AML-193 (cell line): Measurements from ENCODE around the gene PROB1.
"Not testable (repeated sequence)": the region's sequence is repeated elsewhere in the genome, so short reads cannot be mapped to it uniquely, and the experiment has no call there.

Experiments used
- DNase-seq, 2 experiments: peaks; one replicate each; lab custom pipeline; 2025; lab: John Stamatoyannopoulos, UW

PROB1 gene

DNA sequence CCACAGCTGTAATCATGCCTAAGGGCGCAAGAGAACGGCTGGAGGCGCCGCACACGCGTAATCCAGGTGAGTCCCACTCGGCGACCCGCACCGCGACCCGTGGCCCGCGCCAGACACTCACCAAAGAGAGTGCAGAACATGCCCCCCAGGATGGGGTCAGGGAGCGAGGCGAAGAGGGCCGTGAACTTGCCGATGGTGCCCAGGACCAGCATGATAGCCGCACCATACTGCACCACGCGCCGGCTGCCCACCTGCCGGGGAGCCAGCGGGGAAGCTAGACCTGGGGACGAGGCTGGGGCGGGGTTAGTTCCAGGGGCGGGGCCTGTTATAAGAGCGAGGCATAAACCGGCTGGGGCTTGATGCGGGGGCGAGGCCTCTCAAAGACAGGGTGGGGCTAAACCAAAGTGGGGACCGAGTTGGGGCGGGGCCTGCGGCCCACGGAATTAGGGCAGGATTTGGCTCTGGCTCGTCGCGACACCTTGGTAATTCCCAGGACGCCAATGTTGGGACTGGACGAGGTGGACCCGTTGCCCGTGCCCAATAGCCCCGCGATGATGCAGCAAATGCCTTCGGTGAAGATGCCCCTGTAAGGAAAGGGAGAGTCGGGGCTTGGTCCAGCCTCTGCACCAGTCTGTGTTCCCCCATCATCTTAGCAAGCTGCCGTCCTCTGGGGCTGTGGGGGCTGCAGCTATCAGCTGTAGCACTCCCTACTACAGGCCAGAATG is 16.6 kb downstream of the PROB1 start:
- DNase-seq, result no peak

DNA sequence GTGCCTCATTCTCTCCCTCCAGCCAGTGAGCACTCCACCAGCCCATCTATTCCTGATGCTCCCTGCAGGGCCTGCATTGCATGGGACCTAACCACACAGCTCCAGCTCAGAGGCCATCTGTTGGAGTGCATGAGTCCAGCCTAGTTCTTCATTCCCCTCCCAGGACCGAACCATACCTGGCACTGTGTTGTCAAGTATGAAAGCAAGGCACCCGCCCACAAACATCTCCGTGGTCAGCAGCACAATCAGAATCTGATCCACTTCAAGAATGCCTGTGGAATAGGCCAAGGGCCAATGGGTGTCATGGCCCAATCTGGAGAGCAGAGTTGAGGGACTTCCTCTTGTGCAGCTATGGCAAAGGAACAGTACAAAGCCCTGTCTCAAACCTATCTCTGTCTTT is 17.7 kb downstream of the PROB1 start:
- DNase-seq, result no peak

DNA sequence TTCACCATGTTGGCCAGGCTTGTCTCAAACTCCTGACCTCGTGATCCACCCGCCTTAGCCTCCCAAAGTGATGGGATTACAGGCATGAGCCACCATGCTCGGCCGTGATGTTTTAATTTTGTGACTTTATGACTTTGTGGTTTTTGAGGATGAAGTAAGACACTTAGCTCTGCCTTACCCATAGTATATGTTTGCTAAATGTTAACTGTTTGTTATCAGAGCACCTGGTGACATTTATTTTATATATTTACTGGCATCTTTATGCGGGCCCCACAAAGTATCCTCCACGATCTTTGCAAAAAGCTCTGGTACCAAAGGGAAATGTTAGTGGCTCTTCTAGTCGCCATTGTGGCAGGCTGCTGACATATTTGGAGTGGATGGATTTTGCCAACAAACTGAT is 18.5 kb downstream of the PROB1 start:
- DNase-seq, result no peak

DNA sequence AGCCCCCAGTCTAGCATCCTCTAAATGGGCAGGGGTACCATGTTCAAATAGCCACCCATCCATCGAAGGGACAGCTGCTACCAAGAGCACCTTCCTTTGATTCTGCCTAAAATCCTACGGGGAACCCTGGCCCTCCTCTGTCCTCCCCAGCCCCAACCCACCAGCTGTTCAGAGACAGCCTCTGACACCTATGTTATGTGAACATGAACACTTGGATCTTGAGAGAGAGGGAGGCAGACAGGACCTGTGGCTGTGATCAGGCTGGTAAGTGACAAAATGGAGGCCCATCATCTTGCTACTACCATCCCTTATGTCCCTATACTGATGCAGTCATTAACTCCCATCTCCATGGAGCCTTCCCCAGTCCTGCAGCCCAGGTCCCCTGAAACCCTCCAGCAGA is 20.0 kb downstream of the PROB1 start:
- no peak for DNase-seq

DNA sequence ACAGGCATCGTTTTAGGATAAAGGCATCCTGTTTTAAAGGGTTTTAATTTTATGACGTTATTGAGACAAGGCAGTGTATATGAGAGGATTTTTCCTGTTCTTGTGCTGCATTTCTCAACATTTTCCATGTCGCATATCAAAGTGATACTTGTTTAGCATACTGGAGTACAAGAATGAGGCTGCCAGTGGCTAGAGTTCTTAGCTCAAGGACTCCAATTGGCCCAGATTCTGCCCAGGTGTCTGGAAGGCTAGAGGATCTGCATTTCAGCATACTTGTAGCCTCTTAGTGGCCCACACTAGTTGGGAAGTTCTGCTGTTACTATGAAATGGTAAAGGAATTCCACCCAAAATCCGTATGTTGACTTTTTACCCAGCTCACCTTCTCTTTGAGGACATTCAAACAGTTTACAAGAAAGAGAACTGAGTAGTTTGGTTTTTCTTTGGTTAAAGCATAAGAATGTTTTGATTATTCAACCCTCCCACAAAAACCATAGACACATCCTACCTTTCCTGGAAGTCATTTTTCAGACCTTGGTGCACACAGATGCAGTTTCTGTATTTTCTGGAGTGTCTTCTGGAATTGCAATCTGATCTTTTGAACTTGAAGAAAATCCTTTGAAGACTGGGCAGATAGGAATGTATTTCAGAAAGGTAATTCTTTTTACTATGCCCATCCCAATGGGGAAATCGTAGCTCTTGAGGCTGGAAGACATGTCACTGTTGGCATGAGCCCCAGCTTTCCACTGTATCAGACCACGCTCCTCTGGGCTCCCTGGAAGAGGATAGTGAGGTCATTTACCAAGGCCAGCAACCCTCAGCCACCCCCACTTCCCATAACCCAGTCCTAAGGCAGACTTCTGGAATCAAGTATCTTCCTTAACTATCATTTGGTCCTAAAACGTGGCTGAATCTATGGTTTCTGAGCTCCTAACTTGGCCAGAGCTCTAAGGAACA is 23.1 kb downstream of the PROB1 start:
- no peak for DNase-seq

DNA sequence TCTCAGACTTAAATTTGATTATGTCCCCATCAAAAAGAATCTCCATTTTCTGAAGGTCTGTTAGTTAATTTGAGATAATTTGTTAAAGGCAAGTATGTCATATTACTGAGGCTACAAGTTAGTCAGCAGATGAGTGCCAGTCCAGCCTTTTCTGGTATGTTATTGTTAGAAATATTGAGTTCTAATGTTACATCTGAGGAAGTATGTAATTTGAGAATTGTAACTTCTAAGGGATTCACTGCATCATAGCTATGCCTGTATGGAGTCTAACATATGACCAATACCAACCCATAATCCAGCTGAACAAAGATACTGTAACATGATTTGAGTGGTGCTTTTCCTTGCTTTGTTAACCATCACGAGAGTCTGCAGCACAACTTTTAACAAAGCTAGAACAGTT is 25.7 kb downstream of the PROB1 start:
- DNase-seq, result no peak

DNA sequence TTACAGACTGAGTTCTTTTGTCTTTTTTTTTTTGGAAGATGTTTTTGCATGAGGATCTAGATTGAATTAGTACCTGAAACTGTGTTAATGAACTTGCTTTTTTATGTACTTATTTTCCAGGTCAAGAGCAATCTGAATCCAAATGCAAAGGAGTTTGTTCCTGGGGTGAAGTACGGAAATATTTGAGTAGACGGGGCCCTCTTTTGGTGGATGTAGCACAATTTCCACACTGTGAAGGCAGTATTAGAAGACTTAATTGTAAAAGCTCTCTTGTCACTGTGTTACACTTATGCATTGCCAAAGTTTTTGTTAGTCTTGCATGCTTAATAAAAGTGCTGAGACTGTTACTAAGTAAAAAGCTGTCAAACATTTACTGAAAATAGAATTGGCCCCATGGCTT is 26.3 kb downstream of the PROB1 start:
- peak; percentile 5 to 32 for DNase-seq

DNA sequence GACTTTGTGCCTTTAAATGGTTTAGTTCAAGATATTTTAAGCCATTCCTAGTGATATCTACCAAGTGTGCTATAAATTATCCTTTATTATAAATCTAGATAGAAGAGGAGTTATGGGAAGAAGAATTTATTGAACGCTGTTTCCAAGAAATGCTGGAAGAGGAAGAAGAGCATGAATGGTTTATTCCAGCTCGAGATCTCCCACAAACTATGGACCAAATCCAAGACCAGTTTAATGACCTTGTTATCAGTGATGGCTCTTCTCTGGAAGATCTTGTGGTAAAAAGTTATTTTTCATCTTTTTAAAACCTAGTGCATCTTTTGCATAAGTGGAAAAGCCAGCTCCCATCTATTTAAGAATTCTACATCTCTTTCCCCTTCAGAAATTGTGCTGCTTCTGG is 30.4 kb downstream of the PROB1 start:
- DNase-seq, result no peak

DNA sequence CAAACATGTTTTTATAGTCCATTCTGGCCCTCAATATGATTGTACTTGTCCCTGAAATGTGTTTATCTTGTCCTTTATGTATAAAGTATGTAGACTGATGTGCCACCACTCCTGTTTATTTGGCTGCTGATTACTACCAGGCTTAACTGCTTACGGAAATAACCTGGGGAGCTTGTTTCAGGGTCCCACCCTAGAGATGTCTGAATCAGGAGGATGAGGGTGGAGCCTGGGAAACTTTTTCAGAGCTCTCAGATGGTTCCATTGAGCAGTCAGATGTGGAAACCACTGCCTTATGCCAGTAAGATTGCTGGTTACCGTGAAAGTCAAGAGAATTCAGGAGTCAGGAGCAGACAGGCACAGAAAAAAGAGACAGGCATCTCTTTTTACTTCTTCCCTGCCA is 31.0 kb downstream of the PROB1 start:
- DNase-seq, result no peak

DNA sequence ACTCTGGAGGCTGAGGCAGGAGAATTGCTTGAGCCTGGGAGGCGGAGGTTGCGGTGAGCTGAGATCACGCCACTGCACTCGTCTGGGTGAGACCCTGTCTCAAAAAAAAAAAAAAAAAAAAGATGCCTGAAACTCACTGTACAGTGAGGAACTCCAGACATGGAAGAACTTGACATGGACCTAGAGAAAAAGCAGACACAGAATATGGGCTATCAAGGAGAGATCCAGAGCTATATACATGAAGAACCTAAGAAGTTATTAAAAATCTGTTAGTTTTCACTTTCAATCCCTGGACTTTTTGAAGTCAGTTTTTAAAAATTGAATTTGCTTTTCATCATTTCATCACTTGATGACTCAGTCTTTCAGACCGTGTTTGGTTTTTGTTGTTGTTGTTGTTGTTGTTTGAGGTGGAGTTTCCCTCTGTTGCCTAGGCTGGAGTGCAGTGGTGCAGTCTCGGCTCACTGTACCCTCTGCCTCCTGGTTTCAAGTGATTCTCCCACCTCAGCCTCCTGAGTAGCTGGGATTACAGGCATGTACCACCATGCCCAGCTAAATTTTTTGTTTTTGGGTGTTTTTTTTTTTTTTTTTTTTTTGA is 33.0 kb downstream of the PROB1 start:
- no peak for DNase-seq

DNA sequence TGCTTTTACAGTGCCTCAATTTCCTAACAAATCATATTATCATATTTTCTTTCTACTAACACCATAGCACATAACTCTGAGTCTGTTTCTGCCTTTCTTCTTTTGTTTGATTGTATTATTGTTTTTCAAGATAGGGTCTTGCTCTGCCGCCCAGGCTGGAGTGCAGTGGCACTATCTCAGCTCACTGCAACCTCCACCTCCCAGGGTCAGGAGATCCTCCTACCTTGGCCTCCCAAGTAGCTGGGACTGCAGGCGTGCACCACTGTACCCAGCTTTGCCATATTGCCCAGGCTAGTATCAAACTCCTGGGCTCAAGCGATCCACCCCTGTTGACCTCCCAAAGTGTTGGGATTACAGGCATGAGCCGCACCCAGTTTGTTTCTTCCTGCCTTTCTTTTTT is 34.5 kb downstream of the PROB1 start:
- DNase-seq, result no peak

DNA sequence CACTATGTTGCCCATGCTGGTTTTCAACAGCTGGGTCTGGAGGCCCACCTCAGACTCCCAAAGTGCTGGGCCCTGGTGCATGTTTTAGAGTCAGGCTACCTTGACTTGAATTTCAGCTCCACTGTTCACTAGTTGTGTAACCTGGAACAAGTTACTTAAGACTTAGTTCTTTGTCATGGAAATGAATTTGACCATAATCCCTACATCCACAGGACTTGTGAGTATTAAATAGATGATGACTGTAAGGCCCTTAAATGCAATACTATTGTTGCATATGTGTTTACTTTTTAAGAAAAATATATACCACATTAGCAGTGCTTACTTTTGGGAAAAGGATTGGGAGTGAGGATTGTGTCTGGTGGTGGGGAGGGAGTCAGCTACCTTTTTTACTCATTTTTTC is 36.8 kb downstream of the PROB1 start:
- no peak for DNase-seq

DNA sequence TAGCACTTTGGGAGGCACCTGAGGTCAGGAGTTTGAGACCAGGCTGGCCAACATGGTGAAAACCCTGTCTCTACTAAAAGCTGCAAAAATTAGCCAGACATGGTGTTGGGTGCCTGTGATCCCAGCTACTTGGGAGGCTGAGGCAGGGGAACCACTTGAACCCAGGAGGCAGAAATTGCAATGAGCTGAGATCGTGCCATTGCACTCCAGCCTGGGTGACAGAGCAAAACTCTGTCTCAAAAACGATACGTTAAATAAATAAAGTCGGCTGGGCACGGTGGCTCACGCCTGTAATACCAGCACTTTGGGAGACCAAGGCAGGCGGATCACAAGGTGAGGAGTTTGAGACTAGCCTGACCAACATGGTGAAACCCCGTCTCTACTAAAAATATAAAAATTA is 39.0 kb downstream of the PROB1 start:
- not testable (repeated sequence) for DNase-seq

DNA sequence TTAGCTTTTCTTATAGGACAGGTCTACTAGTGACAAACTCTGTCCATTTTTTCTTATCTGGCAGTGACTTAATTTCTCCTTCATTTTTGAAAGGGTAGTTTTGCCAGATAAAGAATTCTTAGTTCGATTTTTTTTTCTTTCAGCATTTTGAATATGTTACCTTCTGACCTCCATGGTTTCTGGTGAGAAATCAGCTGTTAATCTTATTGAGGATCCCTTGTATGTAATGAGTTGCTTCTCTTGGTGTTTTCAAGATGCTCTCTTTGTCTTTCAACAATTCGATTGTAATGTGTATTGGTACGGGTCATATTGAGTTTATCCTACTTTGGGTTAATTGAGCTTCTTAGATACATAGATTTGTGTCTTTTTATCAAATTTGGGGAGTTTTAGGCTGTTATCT is 40.7 kb downstream of the PROB1 start:
- no peak for DNase-seq

DNA sequence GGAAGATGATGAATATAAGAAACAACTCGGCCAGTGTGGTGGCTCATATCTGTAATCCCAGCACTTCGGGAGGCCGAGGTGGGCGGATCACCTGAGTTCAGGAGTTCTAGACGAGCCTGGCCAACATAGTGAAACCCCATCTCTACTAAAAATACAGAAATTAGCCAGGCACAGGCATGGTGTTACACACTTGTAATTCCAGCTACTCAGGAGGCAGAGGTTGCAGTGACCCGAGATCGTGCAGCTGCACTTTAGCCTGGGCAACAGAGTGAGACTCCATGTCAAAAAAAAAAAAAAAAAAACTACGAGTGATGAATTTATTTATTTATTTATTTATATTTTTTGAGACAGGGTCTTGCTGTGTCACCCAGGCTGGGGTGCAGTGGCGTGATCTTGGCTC is 47.0 kb downstream of the PROB1 start:
- DNase-seq, result not testable (repeated sequence)

DNA sequence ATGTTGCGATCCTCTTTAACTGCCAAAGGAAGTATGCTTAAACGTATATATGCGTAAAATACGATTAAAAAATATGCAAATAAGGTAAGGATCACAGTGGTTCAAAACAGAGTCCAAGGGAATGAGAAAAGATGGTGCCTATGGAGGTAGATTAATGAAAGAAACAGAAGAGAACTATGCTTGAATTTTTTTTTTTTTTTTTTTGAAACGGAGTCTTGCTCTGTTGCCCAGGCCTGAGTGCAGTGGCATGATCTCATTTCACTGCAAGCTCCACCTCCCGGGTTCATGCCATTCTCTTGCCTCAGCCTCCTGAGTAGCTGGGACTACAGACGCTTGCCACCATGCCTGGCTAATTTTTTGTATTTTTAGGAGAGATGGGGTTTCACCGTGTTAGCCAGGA is 49.5 kb downstream of the PROB1 start:
- not testable (repeated sequence) for DNase-seq

DNA sequence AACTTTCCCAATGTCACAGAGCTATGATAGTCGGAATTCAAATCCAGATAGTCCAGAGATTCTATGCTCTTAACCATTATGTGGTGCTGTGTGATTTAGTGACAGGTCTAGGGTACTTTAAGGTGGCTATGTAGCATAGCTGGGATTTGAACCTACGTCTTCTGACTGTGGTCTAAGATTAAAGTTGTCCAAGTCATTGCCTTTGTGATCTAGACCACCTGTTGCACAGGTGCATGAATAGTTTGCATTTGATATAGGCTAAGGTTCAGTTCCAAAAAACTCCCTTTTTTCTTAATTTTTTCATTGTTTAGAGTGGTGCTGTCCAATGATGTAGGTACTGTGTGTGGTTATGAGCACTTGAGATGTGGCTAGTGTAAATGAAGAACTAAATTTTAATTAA is 50.7 kb downstream of the PROB1 start:
- no peak for DNase-seq

DNA sequence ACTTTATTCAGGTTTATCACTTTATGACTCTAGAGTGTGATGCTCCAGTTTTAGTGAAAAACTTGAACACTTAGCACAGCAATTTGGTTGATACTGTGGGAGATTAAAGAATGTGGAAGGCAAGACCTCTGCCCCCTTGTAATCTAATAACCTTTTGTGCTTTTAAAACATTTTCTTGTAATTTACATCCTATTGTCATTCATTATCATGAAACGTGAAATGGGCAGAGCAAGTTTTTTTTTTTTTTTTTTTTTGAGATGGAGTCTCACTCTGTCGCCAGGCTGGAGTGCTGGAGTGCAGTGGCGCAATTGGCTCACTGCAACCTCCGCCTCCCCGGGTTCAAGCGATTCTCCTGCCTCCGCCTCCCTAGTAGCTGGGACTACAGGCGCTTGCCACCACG is 51.4 kb downstream of the PROB1 start:
- no peak for DNase-seq

DNA sequence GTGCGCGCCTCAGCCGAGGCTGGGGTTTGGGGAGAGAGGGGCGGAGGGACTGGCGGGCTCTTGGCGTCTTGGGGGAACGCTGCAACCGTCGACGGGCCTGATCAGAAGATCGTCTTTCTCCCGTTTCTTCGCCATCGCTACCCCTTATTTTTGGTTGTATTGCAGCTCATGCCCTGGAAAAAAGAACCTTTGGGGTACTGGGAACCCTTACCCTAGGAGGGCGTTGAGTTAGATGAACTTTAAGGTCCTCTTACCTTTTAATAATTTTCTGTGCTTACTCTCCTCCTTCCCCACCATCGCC is 52.5 kb downstream of the PROB1 start:
- DNase-seq, result no peak

DNA sequence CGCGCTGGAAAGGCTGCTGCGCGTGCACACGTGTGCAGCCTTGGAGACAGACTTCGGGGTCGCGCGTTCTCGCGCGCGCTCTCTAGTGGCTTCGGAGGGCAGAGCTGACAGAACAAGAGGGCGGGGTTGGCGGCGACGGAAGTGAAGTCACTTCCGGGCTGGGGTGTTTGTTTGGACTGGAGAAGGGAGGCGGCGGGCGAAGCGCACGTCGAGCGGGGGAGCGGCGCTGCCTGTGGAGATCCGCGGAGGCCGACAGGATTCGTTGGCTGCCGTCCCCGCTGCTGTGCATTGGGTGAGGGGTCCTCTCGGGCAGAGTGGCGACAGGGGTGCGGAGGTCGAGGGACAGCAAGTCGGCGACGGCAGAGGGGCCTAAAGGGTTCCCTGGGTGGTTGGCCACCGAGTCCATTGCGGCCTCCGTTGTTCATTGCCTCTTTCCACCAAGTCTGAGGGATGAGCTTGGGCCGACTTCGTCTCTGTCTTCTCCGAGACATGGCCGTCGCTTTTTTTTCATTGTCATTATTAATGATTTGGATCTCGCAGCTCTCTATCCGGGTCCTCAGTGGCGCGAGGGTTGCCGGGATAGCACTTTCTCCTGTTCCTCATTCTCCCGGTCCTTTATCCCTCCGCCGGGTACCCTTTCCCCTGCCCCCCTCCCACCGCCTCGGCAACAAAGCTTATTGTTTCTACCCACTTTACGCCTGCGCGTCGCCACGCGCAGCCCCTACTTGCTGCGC is 53.0 kb downstream of the PROB1 start, which contains the start of gene PAIP2:
PAIP2 (plus strand) TSS at position 166 of the 734 bp plus-strand sequence. CDS start 21,931 bp downstream, outside the sequence.
- peak; percentile 90 to 96 for DNase-seq

DNA sequence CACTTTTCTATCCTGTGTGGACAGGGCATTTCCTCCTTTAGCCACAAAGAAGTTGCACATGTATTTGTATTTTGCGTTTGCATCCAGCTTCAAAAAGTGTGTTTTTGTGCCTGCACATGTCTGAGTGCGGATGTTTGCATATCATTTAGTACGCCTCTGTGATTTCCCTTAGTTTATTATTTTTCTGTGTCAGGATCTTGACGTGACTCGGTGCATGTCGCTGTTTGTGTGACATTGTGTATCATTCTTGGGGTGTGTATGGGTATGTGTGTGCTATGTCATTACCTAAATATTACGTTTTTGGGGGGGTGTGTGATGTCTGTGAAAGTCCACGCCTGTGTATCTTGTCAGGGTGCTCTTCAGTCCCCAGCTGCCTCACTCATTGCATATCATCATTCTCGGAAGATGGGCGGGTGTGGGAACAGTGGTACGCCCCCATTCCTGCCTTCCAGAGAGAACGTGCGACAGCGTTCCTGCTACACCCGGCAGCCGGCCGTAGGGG is 53.7 kb downstream of the PROB1 start:
- no peak for DNase-seq
